Hematopoietic multipotent progenitor cell treated with erythropoietin and hydrocortisone succinate and interleukin-3 and kit ligand, for 8 days (in vitro differentiated cells): ENCODE results near the gene STK39.

Experiments
- DNase-seq: peaks from one replicate; pipeline ENCODE4 v3.0.0-alpha.2; 2015

The STK39 gene

GRCh38 chr2:167972746-167973145, 274.6 kb downstream of the STK39 start:
- DNase-seq = no peak

- no peak for DNase-seq
These were observed 275.4 kb downstream of the STK39 start for GRCh38 chr2:167972020-167972419.

- DNase-seq = no peak
These were observed 280.2 kb downstream of the STK39 start for GRCh38 chr2:167966937-167967913.

- no peak for DNase-seq
These were observed 281.3 kb downstream of the STK39 start for GRCh38 chr2:167965907-167966761.

GRCh38 chr2:167964650-167965413, 282.6 kb downstream of the STK39 start:
- peak; percentile 27 for DNase-seq

GRCh38 chr2:167963899-167964649, 283.3 kb downstream of the STK39 start:
- no peak for DNase-seq

- DNase-seq = no peak
These were observed 284.8 kb downstream of the STK39 start for GRCh38 chr2:167962436-167963226.

- no peak for DNase-seq
These were observed 285.8 kb downstream of the STK39 start for GRCh38 chr2:167961536-167962048.

- DNase-seq = no peak
These were observed 287.2 kb downstream of the STK39 start for GRCh38 chr2:167960089-167960747.

GRCh38 chr2:167957662-167958061, 289.7 kb downstream of the STK39 start:
- no peak for DNase-seq

GRCh38 chr2:167955264-167955906, 292.0 kb downstream of the STK39 start:
- DNase-seq = no peak

GRCh38 chr2:167954495-167954894, 292.9 kb downstream of the STK39 start:
- DNase-seq = no peak

- DNase-seq = no peak
These were observed 293.6 kb downstream of the STK39 start for GRCh38 chr2:167953776-167954175.

- DNase-seq = no peak
These were observed 296.8 kb downstream of the STK39 start for GRCh38 chr2:167950571-167950970.

GRCh38 chr2:167946441-167946841, 301.0 kb downstream of the STK39 start:
- DNase-seq = no peak

GRCh38 chr2:167945660-167946368, 301.6 kb downstream of the STK39 start:
- DNase-seq = peak; percentile 8

- DNase-seq = peak; percentile 52
These were observed 302.4 kb downstream of the STK39 start for GRCh38 chr2:167944825-167945659.

GRCh38 chr2:167943897-167944296, 303.5 kb downstream of the STK39 start:
- DNase-seq = peak; percentile 3
